GM21576 (cell line): ENCODE data around the gene CRTC3.
"Not testable (repeated sequence)": the region's sequence is repeated elsewhere in the genome, so short reads cannot be mapped to it uniquely, and the experiment has no call there.

Source experiments
- ATAC-seq: cut with Tn5 transposase; IDR thresholded peaks from one replicate; pipeline ENCODE4 v1.9.1; 2021; ENCODE audit warnings: mild to moderate bottlenecking, moderate library complexity; ENCODE audit not compliant: unreplicated experiment

Gene CRTC3

DNA sequence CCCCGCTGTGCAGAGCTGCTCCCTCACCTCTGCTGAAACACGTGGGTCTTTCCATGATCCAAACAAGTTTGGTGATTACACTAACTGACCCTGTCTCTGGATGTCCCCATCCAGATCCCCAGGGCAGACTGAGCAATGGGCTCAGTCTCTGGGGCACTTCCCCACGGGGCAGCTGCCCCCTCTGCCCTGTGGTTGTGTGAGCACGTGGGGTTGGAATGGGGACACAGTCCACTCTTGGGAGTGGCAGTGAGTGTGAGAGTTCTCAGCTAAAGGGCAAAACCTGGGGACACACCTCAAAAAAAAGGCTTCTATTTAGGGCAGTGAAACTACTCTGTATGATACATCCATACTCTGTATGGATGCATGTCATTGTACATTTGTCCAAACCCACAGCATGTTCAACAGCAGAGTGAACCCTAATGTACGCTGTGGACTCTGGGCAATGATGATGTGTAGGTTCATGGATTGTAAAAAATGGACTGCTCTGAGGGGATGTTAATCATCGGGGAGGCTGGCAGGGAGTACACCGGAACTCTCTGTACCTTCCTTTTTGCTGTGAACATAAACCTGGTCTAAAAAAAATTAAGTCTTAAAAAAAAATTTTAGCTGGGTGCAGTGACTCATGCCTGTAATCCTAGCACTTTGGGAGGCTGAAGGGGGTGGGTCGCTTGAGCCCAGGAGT is 137.5 kb downstream of the CRTC3 start:
- ATAC-seq: no peak

DNA sequence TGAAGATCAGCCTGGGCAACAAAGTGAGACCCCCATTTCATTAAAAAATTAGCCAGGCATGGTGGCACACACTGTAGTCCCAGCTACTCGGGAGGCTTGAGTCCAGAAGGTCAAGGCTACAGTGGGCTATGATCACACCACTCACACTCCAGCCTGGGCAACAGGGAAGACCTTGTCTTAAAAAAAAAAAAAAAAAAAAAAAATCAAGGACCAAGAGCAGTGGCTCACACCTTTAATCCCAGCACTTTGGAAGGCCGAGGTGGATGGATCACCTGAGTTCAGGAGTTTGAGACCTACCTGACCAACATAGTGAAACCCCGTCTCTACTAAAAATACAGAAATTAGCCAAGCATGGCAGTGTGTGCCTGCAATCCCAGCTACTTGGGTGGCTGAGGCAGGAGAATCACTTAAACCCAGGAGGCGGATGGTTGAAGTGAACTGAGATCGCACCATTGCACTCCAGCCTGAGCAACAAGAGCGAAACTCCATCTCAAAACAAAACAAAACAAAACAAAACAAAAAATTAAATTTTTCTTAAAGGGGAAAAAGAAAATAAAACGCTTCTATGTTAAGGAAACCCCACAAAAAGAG is 138.1 kb downstream of the CRTC3 start:
- not testable (repeated sequence) for ATAC-seq

DNA sequence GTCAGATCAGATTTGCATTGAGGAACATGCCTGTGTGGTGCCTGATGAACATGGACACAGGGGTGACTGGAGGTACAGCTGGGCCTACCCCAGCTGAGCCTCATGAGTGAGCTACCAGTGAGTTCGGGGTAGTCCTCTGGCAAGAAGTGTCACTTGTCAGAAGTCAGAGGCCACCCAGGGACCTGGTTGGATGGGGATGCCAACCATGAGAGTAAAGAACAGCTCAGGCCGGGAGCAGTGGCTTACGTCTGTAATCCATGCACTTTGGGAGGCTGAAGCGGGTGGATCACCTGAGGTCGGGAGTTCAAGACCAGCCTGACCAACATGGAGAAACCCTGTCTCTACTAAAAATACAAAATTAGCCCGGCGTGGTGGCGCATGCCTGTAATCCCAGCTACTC is 140.9 kb downstream of the CRTC3 start:
- ATAC-seq: not testable (repeated sequence)

DNA sequence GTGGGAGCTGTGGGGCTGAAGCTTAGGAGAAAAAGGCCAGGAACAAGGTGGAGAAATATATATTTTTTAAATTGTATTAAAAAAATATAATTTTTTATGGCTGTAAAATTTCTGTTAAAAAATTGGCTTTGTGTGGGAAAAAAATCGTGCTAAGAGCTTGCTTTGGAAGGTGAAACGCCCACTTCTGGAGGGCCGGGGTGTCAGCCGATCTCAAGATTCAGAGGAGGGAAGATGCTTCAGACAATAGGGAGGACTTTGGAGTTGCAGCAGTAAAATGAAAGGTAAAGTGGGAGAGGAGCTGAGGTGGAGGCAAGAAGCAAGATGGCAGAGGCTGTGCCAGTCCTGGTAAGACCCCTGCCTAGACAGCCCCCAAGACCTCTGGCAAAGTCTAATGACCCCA is 141.5 kb downstream of the CRTC3 start:
- no peak for ATAC-seq

DNA sequence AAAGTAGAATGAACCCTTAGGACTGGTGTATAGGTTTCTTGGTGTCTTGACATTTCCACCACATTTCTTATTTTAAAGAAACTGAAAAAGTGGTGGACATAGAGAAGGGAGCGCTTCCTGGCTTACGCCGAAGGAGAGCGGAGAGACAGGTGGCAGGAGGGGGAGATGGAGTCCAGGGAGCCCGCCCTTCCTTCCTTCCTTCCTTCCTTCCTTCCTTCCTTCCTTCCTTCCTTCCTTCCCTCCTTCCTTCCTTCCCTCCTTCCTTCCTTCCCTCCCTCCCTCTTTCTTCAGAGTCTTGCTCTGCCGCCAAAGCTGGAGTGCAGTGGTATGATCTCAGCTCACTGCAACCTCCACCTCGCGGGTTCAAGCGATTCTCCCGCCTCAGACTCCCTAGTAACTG is 143.6 kb downstream of the CRTC3 start:
- ATAC-seq: not testable (repeated sequence)

DNA sequence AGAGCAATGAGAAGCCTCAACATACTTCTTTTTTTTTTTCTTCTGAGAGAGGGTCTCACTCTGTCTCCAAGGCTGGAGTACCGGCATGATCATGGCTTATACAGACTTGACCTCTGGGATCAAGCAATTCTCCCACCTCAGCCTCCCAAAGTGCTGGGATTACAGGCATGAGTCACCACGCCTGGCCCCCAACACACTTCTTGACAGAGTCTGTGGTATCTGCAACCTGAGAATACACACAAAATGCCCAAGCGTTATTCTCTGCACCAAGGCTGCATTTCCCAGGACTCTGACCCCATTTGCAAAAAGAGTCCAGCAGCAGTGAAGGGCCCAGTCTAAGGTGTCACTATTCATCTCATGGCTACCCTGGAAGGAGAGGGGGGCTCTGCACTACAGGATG is 144.8 kb downstream of the CRTC3 start:
- no peak for ATAC-seq

DNA sequence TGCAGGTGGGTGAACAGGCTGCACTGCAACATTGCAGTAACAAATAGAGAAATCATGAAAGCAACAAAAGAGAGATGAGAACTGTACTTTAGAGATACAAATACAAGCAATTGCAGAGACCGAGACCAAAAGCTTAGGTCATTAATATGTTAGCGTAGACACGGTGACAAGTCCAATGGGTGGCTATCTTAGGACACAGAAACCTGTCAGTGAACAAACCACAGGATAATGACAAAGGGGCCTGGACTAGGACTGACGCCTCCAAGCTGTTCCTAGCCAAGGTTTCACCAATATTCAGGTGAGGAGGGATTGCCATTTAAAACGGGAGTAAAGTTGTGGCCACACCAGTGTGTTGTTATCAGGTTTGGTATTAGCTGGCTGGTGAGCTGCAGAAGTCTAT is 145.7 kb downstream of the CRTC3 start:
- no peak for ATAC-seq

DNA sequence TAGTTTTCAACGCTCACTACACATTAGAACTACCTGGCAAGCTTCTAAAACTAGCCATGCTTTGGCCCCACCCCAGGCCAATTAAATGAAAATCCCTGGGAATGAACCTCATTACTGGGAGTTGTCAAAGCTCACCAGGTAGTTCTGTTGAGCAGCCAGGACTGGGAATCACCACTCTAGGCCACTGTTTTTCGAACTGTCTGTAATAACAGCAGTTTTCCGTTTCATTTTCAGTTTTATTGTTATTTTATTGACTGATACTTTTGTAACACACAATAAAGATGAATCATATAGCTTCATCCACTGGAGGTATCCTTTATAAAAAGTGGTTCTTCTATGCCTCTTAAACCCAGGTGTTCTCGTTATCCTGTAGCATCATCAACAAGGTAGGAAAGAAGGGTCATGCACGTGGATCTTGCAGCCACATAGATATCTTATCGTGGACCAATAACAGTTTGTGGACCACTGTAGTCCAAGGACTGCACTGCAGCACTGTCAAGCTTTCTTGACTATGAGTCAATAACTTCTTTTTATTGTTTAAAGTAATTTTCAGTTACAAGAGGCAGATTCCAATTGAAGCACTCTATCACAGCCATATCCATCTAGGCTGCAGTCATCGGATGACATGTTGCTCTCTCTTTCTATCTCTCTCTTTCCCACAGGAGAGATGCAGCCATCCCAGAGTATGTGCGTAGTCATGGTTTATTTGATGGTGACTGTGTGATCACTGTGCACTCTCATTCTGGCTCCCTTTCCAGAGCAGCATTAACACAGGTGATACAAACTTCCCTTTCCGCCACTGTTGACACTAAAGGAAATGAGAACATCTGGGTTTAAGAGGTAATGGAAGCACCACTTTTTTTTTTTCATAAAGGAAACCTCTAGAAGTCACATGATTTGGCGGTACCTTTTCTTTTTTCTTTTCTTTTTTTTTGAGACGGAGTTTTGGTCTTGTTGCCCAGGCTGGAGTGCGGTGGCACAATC is 148.4 kb downstream of the CRTC3 start:
- no peak for ATAC-seq

DNA sequence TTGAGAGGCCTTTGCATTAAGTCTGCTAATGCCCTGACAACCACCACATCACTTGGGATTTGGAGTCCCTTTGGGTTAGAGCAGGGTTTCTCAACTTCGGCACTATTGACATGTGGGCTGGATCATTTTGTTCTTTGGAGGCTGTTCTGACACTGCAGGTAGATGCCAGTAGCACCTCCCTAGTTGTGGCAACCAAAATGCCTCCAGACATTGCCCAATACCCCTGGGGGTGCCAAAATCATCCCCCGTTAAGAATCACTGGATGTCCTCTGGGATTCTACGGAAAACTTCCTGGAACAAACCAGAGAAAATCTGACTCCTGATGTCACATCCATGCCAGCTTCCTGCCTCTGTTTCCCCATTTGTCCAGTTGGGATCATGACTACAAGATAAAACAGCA is 150.2 kb downstream of the CRTC3 start:
- ATAC-seq: no peak

DNA sequence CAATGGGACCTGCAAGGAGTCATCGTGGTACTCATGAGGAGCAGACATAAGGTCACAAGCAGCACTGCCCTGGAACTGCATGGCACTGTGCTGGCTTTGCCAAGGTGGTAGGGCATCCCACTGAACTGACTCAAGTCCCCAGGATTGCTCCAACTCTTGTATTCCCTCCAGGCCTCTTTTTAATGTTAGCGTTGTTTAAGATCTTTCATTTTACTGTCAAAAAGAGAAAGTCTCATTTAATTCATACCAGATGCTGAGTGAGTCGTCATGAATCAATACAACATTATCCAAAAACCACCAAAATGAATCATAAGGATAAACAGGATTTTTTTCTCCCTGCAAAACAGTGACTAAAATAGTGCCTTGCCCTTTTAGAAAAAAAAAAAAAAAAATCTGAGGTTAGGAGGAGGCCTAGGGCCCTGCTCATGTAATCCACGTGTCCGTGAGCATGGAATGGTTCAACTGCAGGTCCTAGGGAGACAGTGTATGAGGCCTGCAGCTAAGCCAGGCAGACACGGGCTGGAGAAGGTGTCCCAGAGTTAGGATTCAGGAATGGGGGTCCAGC is 150.7 kb downstream of the CRTC3 start:
- ATAC-seq: no peak

DNA sequence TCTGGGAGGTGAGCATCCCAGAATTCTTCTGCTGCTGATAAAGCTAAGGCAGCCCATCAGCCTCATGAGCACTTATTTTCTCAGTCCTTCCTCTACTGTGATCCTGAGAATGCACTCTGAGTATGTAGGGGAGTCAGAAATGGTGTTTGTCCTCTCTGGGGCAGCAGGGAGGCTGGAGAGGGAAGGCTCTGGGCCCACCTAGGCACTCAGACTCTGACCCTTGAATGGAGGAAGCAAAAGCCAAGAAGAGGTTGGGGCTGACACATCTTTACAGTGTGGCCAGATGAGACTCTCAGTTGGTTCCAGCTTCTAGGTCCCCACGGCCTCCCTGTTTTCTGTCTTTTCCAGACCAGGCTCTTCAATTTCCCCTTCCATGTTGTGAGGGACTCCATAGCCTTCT is 151.3 kb downstream of the CRTC3 start:
- no peak for ATAC-seq

DNA sequence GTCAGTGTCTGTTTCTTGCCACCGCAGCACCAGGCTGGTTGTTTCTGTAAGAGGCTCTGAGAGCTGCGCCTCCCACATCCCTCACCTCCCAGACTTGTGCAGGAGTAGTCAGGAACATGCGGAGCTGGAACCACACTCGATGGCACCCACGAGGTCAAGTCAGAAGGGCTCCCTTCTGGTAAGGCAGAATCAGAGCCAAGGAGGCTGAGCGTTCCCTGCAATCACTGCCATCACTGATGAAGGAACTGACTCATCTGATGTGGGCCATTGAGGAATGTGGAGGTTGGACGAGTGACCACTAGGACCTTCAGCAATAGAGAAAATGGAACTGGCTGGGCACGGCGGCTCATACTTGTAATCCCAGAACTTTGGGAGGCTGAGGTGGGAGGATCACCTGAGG is 151.8 kb downstream of the CRTC3 start:
- no peak for ATAC-seq

DNA sequence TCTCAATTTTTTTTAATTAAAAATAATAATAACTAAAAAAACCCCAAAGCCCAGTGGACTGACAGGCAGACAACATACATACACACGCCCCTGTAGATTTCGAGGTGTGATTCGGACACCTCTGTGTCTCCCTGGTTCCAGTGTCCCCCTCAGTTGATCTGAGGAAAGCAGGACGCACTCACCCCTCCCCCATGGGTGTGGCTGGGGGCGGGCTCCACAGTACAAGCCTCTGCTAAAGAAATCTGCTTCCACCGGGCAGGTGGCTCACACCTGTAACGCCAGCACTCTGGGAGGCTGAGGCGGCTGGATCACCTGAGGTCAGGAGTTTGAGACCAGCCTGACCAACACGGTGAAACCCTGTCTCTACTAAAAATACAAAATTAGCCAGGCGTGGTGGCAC is 153.6 kb downstream of the CRTC3 start:
- ATAC-seq: no peak

DNA sequence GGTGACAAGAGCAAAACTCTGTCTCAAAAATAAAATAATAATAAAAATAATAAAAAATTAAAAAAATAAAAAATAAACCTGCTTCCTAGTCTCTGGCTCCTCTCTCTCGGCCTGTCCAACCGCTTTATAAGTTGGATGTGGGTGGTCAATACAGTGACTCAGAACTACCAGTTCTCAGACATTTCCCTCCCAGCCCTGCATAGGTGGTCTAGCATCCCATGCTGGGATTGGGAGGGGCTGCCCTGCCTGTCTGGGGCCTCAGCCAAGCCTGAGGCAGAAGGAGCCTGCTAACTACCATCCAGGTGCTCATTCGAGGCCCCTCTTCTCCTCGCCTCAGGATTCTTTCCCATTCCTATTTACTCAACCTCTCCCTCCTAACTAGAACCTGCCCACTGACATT is 154.2 kb downstream of the CRTC3 start:
- no peak for ATAC-seq

DNA sequence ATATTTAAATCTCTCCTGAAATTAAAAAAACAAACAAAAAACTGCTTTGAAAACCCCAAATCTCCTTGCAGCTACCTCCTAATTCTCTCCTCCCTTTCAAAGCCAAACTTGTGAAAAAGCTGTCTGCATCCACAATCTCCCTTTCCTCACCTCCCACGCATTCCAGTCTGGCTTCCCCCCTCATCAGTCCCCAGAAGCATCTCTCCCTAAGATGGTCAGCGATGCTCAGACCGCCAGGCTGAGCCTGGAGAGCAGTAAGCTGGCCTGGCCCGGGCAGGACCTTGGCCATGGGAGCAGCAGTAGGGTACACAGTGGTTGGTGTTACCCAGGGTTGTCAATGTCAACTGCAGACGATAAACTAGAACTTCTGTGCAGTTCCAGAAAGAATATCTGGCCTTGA is 154.6 kb downstream of the CRTC3 start:
- no peak for ATAC-seq

DNA sequence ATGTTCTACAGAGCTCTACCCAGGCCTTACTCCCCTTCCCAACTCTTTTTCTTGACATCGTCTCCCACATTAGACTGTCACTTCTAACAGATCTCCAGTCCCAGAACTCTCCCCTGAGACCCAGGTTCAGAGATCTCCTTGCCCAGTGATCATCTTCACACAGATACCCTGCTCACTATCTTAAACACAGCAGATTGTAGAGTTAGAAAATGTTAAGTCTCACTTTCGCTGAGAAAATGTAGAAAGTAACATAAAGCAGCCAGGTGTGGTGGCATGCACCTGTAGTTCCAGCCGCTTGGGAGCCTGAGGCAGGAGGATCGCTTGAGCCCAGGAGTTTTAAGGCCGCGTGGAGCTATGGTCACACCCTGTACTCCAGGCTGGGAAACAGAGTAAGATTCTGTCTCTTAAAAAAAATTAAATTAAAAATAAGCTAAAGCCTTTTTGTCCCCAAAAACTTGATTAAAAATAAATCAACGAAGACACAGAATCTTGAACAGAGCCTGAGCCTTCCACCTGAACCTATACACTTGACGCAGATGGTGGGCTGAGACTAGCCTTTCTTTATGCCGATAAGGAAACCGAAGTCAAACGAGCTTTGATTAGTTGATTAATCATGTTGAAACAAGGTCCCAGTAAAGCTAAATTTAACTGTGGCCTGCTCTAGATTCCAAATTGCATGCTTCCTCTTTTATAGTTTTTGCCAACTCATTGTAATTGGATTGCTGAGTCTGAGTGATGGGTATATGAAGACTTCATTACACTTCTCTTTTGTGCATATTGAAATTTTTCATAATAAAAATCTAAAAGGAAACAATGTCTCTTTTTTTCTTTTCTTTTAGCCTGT is 156.1 kb downstream of the CRTC3 start:
- ATAC-seq: peak; percentile 32

DNA sequence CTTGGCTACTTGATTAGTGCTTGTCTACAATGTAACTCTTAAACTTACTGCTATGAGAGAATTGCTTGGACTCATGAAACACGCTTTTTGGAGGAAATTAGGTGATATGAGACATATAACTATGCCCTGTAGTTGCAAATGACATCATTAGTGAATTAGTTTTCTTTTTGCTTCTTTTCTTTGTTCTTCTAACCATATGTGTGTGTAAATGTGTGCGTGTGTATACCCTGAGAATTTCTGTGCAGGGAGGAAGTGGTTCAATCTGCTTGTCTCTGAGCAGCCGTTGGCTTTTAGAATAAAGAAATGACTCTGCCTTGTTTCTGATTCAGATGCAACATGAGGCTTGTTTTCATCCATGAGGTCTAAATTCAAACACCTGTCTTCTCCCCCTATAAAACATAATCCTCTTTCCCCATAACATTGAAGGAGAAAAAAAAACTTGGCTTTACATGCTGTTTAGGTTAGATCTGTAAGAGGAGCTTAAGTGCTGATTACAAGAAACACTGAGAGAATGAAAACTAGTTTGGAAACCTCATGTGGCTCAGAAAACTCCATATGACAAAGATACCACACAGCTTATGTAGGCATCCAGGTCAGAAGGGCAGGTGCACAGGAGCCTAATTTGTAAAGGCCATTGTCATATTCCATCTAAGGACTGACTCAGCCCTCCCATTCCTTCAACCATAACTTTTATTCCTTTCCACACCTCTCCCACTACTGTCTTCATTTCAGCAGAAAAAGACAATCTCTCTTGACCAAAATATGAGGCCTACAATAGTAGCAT is 156.9 kb downstream of the CRTC3 start:
- ATAC-seq: peak; percentile 81

DNA sequence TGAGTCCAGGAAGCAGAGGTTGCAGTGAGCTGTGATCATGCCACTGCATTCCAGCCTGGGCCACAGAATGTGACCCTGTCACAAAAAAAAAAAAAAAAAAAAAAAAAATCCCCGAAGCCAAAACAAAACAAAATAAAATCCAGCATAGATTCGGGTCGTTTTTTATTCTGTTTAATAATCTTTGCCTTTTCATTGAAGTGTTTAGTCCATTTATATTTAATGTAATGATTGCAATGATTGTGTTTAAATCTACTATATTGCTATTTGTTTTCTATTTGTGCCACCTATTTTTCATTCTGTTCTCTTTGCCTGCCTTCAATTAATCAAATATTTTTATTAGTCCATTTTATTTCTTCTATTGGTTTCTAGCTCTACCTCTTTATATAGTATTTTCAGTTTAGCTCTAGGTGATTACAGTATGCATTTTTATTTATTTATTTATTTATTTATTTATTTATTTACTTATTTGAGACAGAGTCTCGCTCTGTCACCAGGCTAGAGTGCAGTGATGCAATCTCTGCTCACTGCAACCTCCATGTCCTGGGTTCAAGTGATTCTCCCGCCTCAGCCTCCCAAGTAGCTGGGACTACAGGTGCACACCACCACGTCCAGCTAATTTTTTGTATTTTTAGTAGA is 159.7 kb downstream of the CRTC3 start:
- not testable (repeated sequence) for ATAC-seq

DNA sequence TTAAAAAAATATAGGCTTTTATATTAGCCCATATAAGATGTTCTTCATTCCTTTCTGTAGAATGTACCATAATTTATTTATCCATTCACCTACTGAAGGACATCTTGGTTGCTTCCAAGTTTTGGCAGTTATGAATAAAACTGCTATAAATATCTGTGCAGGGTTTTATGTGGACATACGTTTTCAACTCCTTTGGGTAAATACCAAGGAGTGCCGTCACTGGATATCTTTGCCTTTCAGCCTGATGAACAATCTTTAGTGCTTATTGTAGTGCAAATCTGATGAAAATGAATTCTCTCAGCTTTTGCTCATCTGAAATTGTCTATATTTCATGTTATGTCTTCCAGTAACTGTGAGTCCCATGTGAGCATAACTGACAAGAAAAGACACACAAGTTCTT is 160.9 kb downstream of the CRTC3 start:
- no peak for ATAC-seq
